Effector memory CD4-positive, alpha-beta T cell (primary cell): ENCODE results near the gene ABT1.

Experiments used
- DNase-seq, 3 donors: peaks; one replicate each; pipeline ENCODE4 v3.0.0-alpha.2; 2020
- H3K27ac ChIP-seq: 2 replicates; pipeline ENCODE4 v1.7.0; 2013; ENCODE audit warnings: mild to moderate bottlenecking, low read length, moderate library complexity; ENCODE audit not compliant: insufficient read depth, poor library complexity, severe bottlenecking
- H3K27me3 ChIP-seq: replicated peaks from 2 replicates; pipeline ENCODE4 v1.7.0; 2013; ENCODE audit warnings: mild to moderate bottlenecking, low read length; ENCODE audit not compliant: insufficient read depth, control insufficient read depth, poor library complexity, severe bottlenecking
- H3K36me3 ChIP-seq: 2 replicates; pipeline ENCODE4 v1.7.0; 2013; ENCODE audit warnings: mild to moderate bottlenecking, low read length, moderate library complexity; ENCODE audit not compliant: control insufficient read depth, insufficient read depth
- H3K4me1 ChIP-seq: 2 replicates; pipeline ENCODE4 v1.7.0; 2013; ENCODE audit warnings: low read length, mild to moderate bottlenecking; ENCODE audit not compliant: control insufficient read depth, insufficient read depth, poor library complexity, severe bottlenecking
- H3K4me3 ChIP-seq: 2 replicates; pipeline ENCODE4 v1.7.0; 2013; ENCODE audit warnings: low read length, low read depth, mild to moderate bottlenecking; ENCODE audit not compliant: insufficient read depth, poor library complexity, severe bottlenecking
- H3K9me3 ChIP-seq: 2 replicates; pipeline ENCODE4 v1.7.0; 2013; ENCODE audit warnings: mild to moderate bottlenecking, low read length, moderate library complexity; ENCODE audit not compliant: control insufficient read depth

The ABT1 gene

DNA sequence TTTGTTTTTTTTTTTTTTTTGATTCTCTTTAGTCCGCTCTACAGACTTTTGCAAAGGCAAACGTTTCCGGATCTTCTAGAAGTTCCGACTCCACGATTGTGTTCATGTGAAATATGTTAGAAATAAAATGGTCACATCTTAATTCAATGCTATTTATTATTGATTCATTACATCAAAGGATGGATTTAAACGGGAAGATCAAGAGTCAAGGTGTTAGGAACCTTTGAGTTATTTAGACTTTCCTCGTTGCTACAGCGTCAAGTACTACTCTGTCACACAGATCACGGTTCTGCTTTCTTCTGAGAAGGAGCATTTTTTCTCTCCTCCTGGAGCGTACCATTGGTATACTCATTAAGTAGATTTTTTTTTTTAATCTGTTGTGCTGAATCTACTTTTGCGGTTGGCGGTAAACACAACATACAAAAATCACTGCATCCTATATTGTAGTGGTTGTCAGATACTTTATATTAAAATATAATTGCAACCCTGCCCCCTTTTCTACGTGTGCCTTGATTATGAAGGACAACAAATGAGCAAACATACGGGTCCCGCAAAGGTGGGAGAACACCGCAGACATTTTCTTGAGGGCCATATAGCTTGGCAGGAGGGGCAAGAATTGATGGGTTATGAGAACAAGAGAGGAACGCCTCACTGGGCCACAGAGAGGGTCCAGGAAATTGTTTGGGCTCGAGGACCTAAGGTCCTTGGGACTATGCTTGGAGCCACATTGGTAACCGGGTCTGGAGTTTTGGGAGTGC, 41.1 kb upstream of the ABT1 start:
- H3K36me3 ChIP-seq = no peaks in the 10 kb centered on the region
- no peak overlapping the region for H3K4me3 ChIP-seq
- no peaks in the 10 kb centered on the region for H3K27me3 ChIP-seq
- no peak overlapping the region for H3K27ac ChIP-seq
- no peaks in the 10 kb centered on the region for H3K9me3 ChIP-seq
- peaks cover 3% of the 10 kb centered on the region for H3K4me1 ChIP-seq
- no peak for DNase-seq

- DNase-seq = no peak
- H3K4me3 ChIP-seq = no peak overlapping the region
- H3K27me3 ChIP-seq = no peaks in the 10 kb centered on the region
- no peak overlapping the region for H3K27ac ChIP-seq
- H3K4me1 ChIP-seq = peaks cover 3% of the 10 kb centered on the region
- no peaks in the 10 kb centered on the region for H3K36me3 ChIP-seq
- H3K9me3 ChIP-seq = no peaks in the 10 kb centered on the region
Observed at GRCh38 chr6:26556263-26557070, 40.3 kb upstream of the ABT1 start.

DNA sequence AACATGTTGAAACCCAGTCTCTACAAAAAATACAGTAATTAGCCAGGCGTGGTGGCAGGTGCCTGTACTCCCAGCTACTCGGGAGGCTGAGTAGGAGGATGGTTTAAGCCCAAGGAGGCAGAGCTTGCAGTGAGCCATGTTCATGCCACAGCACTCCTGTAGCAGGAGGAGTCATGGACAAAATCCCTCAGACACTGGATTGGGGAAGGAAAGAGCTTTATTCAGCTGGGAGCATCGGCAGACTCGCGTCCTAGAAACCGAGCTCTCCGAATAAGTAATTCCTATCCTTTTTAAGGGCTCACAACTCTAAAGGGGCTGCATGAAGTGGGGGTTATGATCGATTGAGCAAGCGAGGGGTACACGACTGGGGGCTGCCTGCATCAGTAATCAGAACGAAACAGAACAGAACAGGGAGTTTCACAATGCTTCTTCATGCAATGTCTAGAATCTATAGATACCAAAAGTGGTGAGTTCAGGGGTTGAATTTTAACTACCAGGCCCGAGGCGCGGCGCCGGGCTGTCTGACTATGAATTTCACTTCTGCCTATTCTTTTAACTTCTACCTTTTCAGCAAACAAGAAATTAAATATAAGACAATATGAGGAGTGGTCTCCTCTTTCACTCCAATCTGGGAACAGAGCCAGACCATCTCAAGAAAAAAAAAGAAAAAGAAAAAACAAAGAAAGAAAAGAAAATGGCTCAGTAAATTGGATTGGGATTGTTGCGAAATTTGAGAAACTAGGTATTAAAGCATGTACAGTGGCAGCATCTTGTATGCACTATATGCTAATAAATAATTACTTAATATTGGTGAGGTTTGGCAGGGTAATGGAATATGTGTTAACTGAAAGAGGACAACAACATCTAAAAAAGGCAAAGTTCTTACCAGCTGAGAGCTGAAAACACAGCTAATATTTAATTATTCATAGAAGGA, 35.0 kb upstream of the ABT1 start:
- DNase-seq = no peak
- Histone ChIP-seq H3K27me3 (no peaks in the 10 kb centered on the region), H3K27ac (no peak overlapping the region), H3K9me3 (no peaks in the 10 kb centered on the region), H3K4me1 (no peaks in the 10 kb centered on the region), H3K36me3 (no peaks in the 10 kb centered on the region), H3K4me3 (no peak overlapping the region)

GRCh38 chr6:26563488-26563887, 33.3 kb upstream of the ABT1 start:
- Histone ChIP-seq H3K36me3 (no peaks in the 10 kb centered on the region), H3K9me3 (no peaks in the 10 kb centered on the region), H3K4me3 (no peak overlapping the region), H3K4me1 (no peaks in the 10 kb centered on the region), H3K27me3 (no peaks in the 10 kb centered on the region), H3K27ac (no peak overlapping the region)
- DNase-seq = no peak

DNA sequence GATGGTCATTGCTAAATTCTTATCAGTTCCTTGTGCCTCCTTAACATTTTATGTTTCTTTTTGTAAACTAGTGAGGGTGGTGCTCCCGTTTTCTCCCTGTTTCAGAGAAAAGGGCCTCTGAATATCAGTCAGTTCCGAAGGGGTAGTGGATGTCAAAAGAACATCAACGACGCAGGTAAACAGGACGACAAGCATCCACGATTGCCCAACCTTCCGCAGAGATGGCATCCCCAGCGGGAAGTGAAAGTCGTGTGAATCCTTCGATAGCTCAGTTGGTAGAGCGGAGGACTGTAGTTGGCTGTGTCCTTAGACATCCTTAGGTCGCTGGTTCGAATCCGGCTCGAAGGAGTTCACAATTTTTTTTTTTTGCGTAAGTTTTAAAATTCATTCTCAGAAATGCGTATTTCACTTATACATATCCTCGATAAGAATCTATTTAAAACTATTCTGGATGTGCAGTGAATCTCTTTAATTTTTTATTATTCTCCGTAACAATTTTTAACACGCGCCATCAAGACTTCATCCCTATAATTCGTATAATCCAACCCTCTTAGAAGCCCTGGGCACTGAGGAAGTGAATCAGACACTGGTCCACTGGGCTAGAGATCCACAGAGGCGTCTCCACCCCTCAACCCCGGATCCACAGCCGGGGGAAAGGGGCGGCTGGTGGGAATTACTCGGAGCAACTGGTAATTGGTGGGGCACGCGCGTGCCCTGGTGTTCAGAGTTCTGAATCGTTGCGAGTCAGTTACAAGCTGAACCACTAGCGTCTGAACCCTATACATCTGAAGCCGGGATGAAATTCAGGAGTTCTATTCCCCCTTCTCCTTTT, 27.9 kb upstream of the ABT1 start:
- Histone ChIP-seq H3K27ac (peak overlapping the region; percentile 61), H3K4me3 (peak overlapping the region; percentile 71), H3K36me3 (no peaks in the 10 kb centered on the region), H3K9me3 (no peaks in the 10 kb centered on the region), H3K27me3 (no peaks in the 10 kb centered on the region), H3K4me1 (no peaks in the 10 kb centered on the region)
- peak; percentile 94 to 98 (median 95) for DNase-seq

GRCh38 chr6:26569433-26569764, 27.4 kb upstream of the ABT1 start:
- Histone ChIP-seq H3K4me1 (no peaks in the 10 kb centered on the region), H3K27ac (no peak overlapping the region), H3K27me3 (no peaks in the 10 kb centered on the region), H3K9me3 (no peaks in the 10 kb centered on the region), H3K36me3 (no peaks in the 10 kb centered on the region), H3K4me3 (peak overlapping the region; percentile 71)
- DNase-seq = no peak

- no peak for DNase-seq
- H3K27ac ChIP-seq = no peak overlapping the region
- no peaks in the 10 kb centered on the region for H3K27me3 ChIP-seq
- no peaks in the 10 kb centered on the region for H3K36me3 ChIP-seq
- no peaks in the 10 kb centered on the region for H3K4me1 ChIP-seq
- no peaks in the 10 kb centered on the region for H3K9me3 ChIP-seq
- H3K4me3 ChIP-seq = no peak overlapping the region
Observed at GRCh38 chr6:26570027-26570809, 26.5 kb upstream of the ABT1 start.

DNA sequence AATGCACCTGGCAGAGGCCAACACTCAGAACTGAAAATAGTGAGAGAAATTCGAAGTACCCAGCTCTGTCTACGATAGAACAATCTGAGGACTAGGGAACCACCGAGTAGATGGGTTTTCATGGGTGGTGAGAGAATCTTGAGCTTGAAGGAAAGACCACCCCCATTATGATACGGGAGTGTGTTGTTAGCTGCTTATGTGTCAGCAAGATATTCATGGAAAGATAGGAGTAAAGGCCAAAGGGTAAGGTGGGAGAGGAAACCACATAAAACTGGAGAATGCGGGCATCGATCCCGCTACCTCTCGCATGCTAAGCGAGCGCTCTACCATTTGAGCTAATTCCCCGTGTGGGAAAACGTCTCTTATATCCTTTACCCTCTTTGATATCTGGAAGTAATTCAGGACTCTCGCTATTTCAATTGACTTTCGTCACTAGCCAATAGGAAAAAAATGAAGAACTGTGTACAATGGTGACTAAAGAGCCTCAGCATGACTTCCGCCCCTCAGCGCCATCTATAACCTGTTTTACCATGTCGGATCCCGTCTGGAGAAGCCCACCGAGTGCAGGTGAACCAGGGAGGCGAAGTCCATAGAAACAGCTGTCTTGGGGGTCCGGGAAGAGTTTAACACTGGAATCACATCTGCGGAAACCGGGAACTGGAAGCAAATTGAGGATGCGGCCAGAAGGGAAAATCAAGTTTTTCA, 25.0 kb upstream of the ABT1 start:
- peak overlapping the region; percentile 33 for H3K4me3 ChIP-seq
- H3K9me3 ChIP-seq = no peaks in the 10 kb centered on the region
- H3K36me3 ChIP-seq = no peaks in the 10 kb centered on the region
- no peak overlapping the region for H3K27ac ChIP-seq
- no peaks in the 10 kb centered on the region for H3K4me1 ChIP-seq
- no peaks in the 10 kb centered on the region for H3K27me3 ChIP-seq
- peak in 1 of 3 donors; percentile 27 for DNase-seq
